Hepatocyte (in vitro differentiated cells): ENCODE results near the gene OR52B6. TPM values are rescaled to one million over a fixed set of nuclear protein-coding genes. Genes with fewer than 3 reads are reported as not detected.

ENCODE experiments used
- DNase-seq: peaks from one replicate; pipeline ENCODE4 v3.0.0-alpha.2; 2016; ENCODE audit warnings: low spot score
- H2AFZ ChIP-seq: fragments of 200-600 bp; sonication (generic); 2 replicates; pipeline ENCODE4 v1.6.0; 2016; ENCODE audit warnings: antibody characterized with exemption, mild to moderate bottlenecking
- H3K27ac ChIP-seq: fragments of 200-600 bp; sonication (generic); 2 replicates; pipeline ENCODE4 v1.5.1; 2016; ENCODE audit warnings: mild to moderate bottlenecking
- H3K27me3 ChIP-seq: fragments of 200-600 bp; sonication (generic); 2 replicates; pipeline ENCODE4 v1.6.1; 2016
- H3K36me3 ChIP-seq: fragments of 200-600 bp; sonication (generic); replicated peaks from 2 replicates; pipeline ENCODE4 v1.5.1; 2016; ENCODE audit warnings: low read depth; ENCODE audit not compliant: insufficient read depth
- H3K4me1 ChIP-seq: fragments of 200-600 bp; sonication (generic); 2 replicates; pipeline ENCODE4 v1.5.1; 2016; ENCODE audit warnings: mild to moderate bottlenecking, moderate library complexity; ENCODE audit not compliant: insufficient read depth
- H3K4me2 ChIP-seq: fragments of 200-600 bp; sonication (generic); 2 replicates; pipeline ENCODE4 v1.6.0; 2016
- H3K4me3 ChIP-seq: fragments of 200-600 bp; sonication (generic); 2 replicates; pipeline ENCODE4 v1.5.1; 2016; ENCODE audit warnings: mild to moderate bottlenecking
- H3K79me2 ChIP-seq: fragments of 200-600 bp; sonication (generic); 2 replicates; pipeline ENCODE4 v1.6.0; 2017; ENCODE audit warnings: mild to moderate bottlenecking
- H3K9me2 ChIP-seq: fragments of 200-600 bp; sonication (generic); replicated peaks from 2 replicates; pipeline ENCODE4 v1.6.0; 2017; ENCODE audit warnings: mild to moderate bottlenecking; ENCODE audit not compliant: insufficient read depth
- H3K9me3 ChIP-seq: fragments of 200-600 bp; sonication (generic); 2 replicates; pipeline ENCODE4 v1.5.1; 2016; ENCODE audit warnings: low read depth, mild to moderate bottlenecking
- H4K20me1 ChIP-seq: fragments of 200-600 bp; sonication (generic); 2 replicates; pipeline ENCODE4 v1.6.0; 2016; ENCODE audit warnings: mild to moderate bottlenecking; ENCODE audit not compliant: insufficient read depth, poor library complexity, severe bottlenecking
- CTCF ChIP-seq: fragments of 200-600 bp; sonication (generic); IDR thresholded peaks from 2 replicates; pipeline ENCODE4 v1.5.1; 2016; ENCODE audit warnings: antibody characterized with exemption, mild to moderate bottlenecking; ENCODE audit not compliant: poor library complexity
- EZH2 ChIP-seq: fragments of 200-600 bp; sonication (generic); IDR thresholded peaks from 2 replicates; pipeline ENCODE4 v1.6.1; 2016; ENCODE audit warnings: antibody characterized with exemption, mild to moderate bottlenecking, borderline replicate concordance
- EZH2phosphoT487 ChIP-seq: fragments of 200-600 bp; sonication (generic); IDR thresholded peaks from one replicate; pipeline ENCODE4 v1.6.1; 2018; ENCODE audit warnings: antibody characterized with exemption, mild to moderate bottlenecking, low read depth, moderate library complexity; ENCODE audit not compliant: unreplicated experiment, severe bottlenecking
- WGBS: methylation state at CpG from one replicate; pipeline ENCODE4 v1.1.6; 2016; ENCODE audit warnings: low lambda C conversion rate; ENCODE audit errors: missing lambda C conversion rate; 5-methylcytosine and 5-hydroxymethylcytosine counted together
- polyA plus RNA-seq: library from polyadenylated mRNA; unstranded; fragments of >200 nt; fragmentation: Nextera tagmentation; extraction: Ambion mirVana; gene quantifications from 2 replicates; pipeline ENCODE4 v1.2.1, GENCODE V29; 2016
- total RNA-seq: library from RNA; depleted of rRNA; stranded (reverse); fragments of >200 nt; gene quantifications from 2 replicates; pipeline ENCODE4 v1.2.3, GENCODE V29; 2014

OR52B6 gene
- total and polyA plus RNA-seq, 2 experiments from 2014 or later: not detected

GRCh38 chr11:5626196-5626595 lies 45.5 kb downstream of the OR52B6 start:
- 80% methylated on average over 5 of the region's 5 CpGs for WGBS
- H3K79me2 ChIP-seq: no peaks in the 10 kb centered on the region
- no peak overlapping the region for H3K27ac ChIP-seq
- H3K9me2 ChIP-seq: no peaks in the 10 kb centered on the region
- no peak for DNase-seq
- H3K27me3 ChIP-seq: no peaks in the 10 kb centered on the region
- peaks cover 21% of the 10 kb centered on the region for H3K4me1 ChIP-seq
- H3K4me3 ChIP-seq: no peak overlapping the region
- no peaks in the 10 kb centered on the region for H3K36me3 ChIP-seq
- no peaks in the 10 kb centered on the region for H3K9me3 ChIP-seq
- no peaks in the 10 kb centered on the region for H4K20me1 ChIP-seq
- TF ChIP-seq EZH2 (no peak), EZH2phosphoT487 (no peak), CTCF (no peak)
- no peak overlapping the region for H2AFZ ChIP-seq
- peak overlapping the region; percentile 71 for H3K4me2 ChIP-seq

GRCh38 chr11:5631417-5631816 lies 50.7 kb downstream of the OR52B6 start:
- WGBS: 92% methylated on average over 2 of the region's 2 CpGs

More at GRCh38 chr11:5631417-5631816, 50.7 kb downstream of the OR52B6 start:
- Histone ChIP-seq H3K27ac (no peak overlapping the region), H3K79me2 (no peaks in the 10 kb centered on the region), H3K4me2 (no peak overlapping the region), H3K4me1 (peaks cover under 1% of the 10 kb centered on the region), H3K36me3 (no peaks in the 10 kb centered on the region), H3K9me2 (no peaks in the 10 kb centered on the region), H3K27me3 (no peaks in the 10 kb centered on the region), H2AFZ (no peak overlapping the region), H4K20me1 (no peaks in the 10 kb centered on the region), H3K4me3 (no peak overlapping the region), H3K9me3 (no peaks in the 10 kb centered on the region)
- no peak for DNase-seq
- TF ChIP-seq EZH2 (no peak), CTCF (no peak), EZH2phosphoT487 (no peak)

Other genes with a start within 250 kb of the OR52B6 start
- gene OR51B5, start 237.4 kb upstream of the OR52B6 start, total RNA-seq: 0.20 TPM in 1 of 2 replicates, not detected in the other
- not detected in 2 replicates for gene OR51B5, start 237.4 kb upstream of the OR52B6 start, polyA plus RNA-seq
- not detected in 2 replicates for gene OR51B6, start 229.4 kb upstream of the OR52B6 start, total RNA-seq
- gene OR51B6, start 229.4 kb upstream of the OR52B6 start, polyA plus RNA-seq: not detected in 2 replicates
- not detected in 2 replicates for gene OR51M1, start 197.1 kb upstream of the OR52B6 start, total RNA-seq
- gene OR51M1, start 197.1 kb upstream of the OR52B6 start, polyA plus RNA-seq: not detected in 2 replicates
- gene OR51Q1, start 158.8 kb upstream of the OR52B6 start, total RNA-seq: not detected in 2 replicates
- gene OR51Q1, start 158.8 kb upstream of the OR52B6 start, polyA plus RNA-seq: not detected in 2 replicates
- gene OR51I1, start 139.4 kb upstream of the OR52B6 start, total RNA-seq: not detected in 2 replicates
- not detected in 2 replicates for gene OR51I1, start 139.4 kb upstream of the OR52B6 start, polyA plus RNA-seq
- not detected in 2 replicates for gene OR51I2, start 131.6 kb upstream of the OR52B6 start, total RNA-seq
- gene OR51I2, start 131.6 kb upstream of the OR52B6 start, polyA plus RNA-seq: not detected in 2 replicates
- gene OR52D1, start 92.2 kb upstream of the OR52B6 start, total RNA-seq: not detected in 2 replicates
- not detected in 2 replicates for gene OR52D1, start 92.2 kb upstream of the OR52B6 start, polyA plus RNA-seq
- gene UBQLN3, start 70.9 kb upstream of the OR52B6 start, total RNA-seq: 0.50 TPM in 1 of 2 replicates, not detected in the other
- not detected in 2 replicates for gene UBQLN3, start 70.9 kb upstream of the OR52B6 start, polyA plus RNA-seq
- 0.53 and 0.76 TPM in 2 replicates for gene UBQLNL, start 64.2 kb upstream of the OR52B6 start, total RNA-seq
- gene UBQLNL, start 64.2 kb upstream of the OR52B6 start, polyA plus RNA-seq: 0.52 TPM in 1 of 2 replicates, not detected in the other
- 0.28 TPM in 1 of 2 replicates, not detected in the other for gene OR52H1, start 32.3 kb upstream of the OR52B6 start, total RNA-seq
- not detected in 2 replicates for gene OR52H1, start 32.3 kb upstream of the OR52B6 start, polyA plus RNA-seq
- 6.6 and 10.7 TPM in 2 replicates for gene TRIM6, start 15.8 kb downstream of the OR52B6 start, total RNA-seq
- gene TRIM6, start 15.8 kb downstream of the OR52B6 start, polyA plus RNA-seq: 4.3 and 8.0 TPM in 2 replicates
- gene TRIM34, start 44.1 kb downstream of the OR52B6 start, total RNA-seq: 10.5 and 14.6 TPM in 2 replicates
- gene TRIM34, start 44.1 kb downstream of the OR52B6 start, polyA plus RNA-seq: 2.7 and 3.6 TPM in 2 replicates
- gene TRIM5, start 104.2 kb downstream of the OR52B6 start, total RNA-seq: 30.1 and 37.0 TPM in 2 replicates
- 14.2 and 19.6 TPM in 2 replicates for gene TRIM5, start 104.2 kb downstream of the OR52B6 start, polyA plus RNA-seq
- gene TRIM22, start 108.9 kb downstream of the OR52B6 start, total RNA-seq: 15.4 TPM in 2 replicates
- gene TRIM22, start 108.9 kb downstream of the OR52B6 start, polyA plus RNA-seq: 9.3 and 10.4 TPM in 2 replicates
- gene OR56B1, start 155.6 kb downstream of the OR52B6 start, total RNA-seq: not detected in 2 replicates
- not detected in 2 replicates for gene OR56B1, start 155.6 kb downstream of the OR52B6 start, polyA plus RNA-seq
- gene OR52N4, start 173.4 kb downstream of the OR52B6 start, total RNA-seq: not detected in 2 replicates
- gene OR52N4, start 173.4 kb downstream of the OR52B6 start, polyA plus RNA-seq: not detected in 2 replicates
- 0.16 TPM in 1 of 2 replicates, not detected in the other for gene OR52N5, start 202.5 kb downstream of the OR52B6 start, total RNA-seq
- gene OR52N5, start 202.5 kb downstream of the OR52B6 start, polyA plus RNA-seq: not detected in 2 replicates
- not detected in 2 replicates for gene OR52N1, start 210.4 kb downstream of the OR52B6 start, total RNA-seq
- not detected in 2 replicates for gene OR52N1, start 210.4 kb downstream of the OR52B6 start, polyA plus RNA-seq
- not detected in 2 replicates for gene OR52N2, start 228.0 kb downstream of the OR52B6 start, total RNA-seq
- gene OR52N2, start 228.0 kb downstream of the OR52B6 start, polyA plus RNA-seq: not detected in 2 replicates